Stimulated activated effector memory CD8-positive, alpha-beta T cell treated with anti-CD3 and anti-CD28 coated beads, Interleukin-12 subunit alpha, Interleukin-12 subunit beta, amount 100 ng/mL, for 72 hours (primary cell): ENCODE measurements around the gene MYO1E.
A peak's percentile ranks its signal among the peaks of the same experiment; 100 is the strongest.
"Not testable (repeated sequence)": the region's sequence is repeated elsewhere in the genome, so short reads cannot be mapped to it uniquely, and the experiment has no call there.

ENCODE experiments used
- ATAC-seq: fragments of 150-1000 bp; cut with Tn5 transposase; 2 replicates; pipeline ENCODE4 v1.10.0; 2021
- DNase-seq, 2 donors: peaks; one replicate each; pipeline ENCODE4 v3.0.0; 2021 to 2022; ENCODE audit warnings: low spot score in 2 of 2
- H3K27ac Mint-ChIP-seq: one replicate; pipeline ENCODE4 v1.8.0; 2022; ENCODE audit warnings: mild to moderate bottlenecking, mixed read lengths
- H3K36me3 Mint-ChIP-seq: one replicate; pipeline ENCODE4 v1.8.0; 2022; ENCODE audit warnings: mild to moderate bottlenecking, mixed read lengths
- H3K4me1 Mint-ChIP-seq: one replicate; pipeline ENCODE4 v1.8.0; 2022; ENCODE audit warnings: mixed read lengths
- H3K4me3 Mint-ChIP-seq: one replicate; pipeline ENCODE4 v1.8.0; 2022; ENCODE audit warnings: mild to moderate bottlenecking, mixed read lengths
- H3K9me3 Mint-ChIP-seq: one replicate; pipeline ENCODE4 v1.8.0; 2022; ENCODE audit warnings: mixed read lengths

MYO1E gene

DNA sequence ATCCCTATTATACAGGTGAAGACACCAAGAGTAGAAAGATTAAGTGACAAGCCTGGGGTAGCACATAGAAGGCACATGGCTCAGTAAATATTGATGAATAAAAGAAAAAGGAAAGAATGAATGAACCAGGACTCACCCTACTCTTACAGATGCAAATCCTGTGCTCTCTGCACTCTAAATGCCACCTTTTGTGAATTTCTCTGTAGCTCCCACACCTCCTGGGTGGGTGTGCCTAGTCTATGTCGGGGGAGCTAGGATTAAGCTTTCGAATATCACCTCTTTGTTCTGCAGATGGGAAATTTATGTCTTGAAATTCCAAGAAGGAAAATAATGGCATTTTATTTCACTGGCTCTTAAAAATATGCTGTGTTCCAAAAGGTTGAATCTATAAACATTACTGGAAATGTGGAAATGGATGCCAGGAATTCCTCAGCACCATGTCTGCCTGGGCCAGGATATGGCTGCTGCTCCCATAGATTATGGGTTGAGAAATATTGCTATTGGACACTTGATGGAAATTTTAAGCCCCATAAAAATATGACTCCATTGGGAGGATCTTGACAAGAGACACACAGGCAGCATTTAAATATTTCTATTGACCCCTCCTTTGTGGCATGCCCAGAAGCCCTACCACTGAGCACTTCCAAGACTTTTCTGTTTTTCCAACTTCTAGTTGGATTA is 224.4 kb downstream of the MYO1E start:
- H3K4me3 Mint-ChIP-seq: no peak overlapping the region
- H3K27ac Mint-ChIP-seq: no peak overlapping the region
- ATAC-seq (no peak), DNase-seq (no peak)
- no peaks in the 10 kb centered on the region for H3K4me1 Mint-ChIP-seq
- no peaks in the 10 kb centered on the region for H3K9me3 Mint-ChIP-seq
- H3K36me3 Mint-ChIP-seq: no peaks in the 10 kb centered on the region

DNA sequence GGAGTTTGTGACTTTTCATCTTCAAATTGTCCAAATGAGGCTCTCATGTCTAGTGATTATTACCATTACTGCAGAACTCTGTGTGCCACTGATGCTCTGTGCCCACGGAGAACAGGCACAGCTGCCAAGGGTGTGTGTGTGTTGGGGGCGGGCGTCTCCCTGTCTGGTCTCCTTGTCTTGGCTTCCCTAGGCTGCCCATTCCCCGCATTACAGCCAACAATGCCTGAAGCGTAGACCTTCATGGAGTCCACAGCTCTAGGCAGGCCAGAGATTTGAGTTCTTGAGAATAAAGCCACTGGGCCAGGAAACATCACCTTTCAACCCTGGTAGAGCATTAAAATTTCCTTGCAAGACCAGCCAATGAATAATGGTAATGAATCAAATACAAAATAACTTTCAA is 225.0 kb downstream of the MYO1E start:
- Mint-ChIP-seq H3K36me3 (peaks cover 3% of the 10 kb centered on the region), H3K27ac (no peak overlapping the region), H3K9me3 (no peaks in the 10 kb centered on the region), H3K4me1 (no peaks in the 10 kb centered on the region), H3K4me3 (no peak overlapping the region)
- DNase-seq (no peak), ATAC-seq (no peak)

DNA sequence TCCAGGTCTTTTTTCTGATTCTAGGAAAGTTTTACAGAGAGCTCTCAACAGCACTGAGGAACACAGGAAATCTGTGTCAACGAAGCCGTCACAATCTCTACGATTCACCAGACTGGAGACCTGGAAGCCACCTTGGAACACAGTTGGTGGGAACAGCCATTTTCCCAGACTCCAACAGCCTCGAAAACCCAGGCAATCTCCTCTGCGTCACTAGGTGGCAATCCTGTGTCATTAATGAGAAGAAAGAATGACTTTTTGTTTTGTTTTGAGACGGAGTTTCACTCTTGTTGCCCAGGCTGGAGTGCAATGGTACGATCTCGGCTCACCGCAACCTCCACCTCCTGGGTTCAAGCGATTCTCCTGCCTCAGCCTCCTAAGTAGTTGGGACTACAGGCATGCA is 228.1 kb downstream of the MYO1E start:
- H3K4me3 Mint-ChIP-seq, H3K27ac Mint-ChIP-seq, ATAC-seq, H3K4me1 Mint-ChIP-seq, H3K9me3 Mint-ChIP-seq, H3K36me3 Mint-ChIP-seq, DNase-seq: not testable (repeated sequence)

DNA sequence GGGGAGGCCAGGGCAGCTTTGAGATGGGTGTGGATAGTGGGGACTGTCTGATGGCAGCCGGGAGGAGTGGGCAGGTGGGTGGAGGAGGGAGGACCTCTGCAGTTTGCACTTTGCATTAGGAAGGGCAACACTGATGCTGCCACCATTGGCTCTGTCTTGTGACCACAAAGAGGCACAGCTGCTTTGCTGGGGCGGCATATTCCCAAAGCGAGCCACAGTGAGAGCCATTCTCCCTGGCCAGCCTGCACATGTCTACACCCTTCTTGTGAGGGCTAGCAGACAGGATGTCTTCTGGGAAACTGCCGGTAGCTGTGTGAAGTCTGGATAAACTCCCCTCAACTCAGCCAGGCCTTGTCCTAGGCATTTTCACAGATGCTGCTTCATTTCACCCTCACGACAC is 229.4 kb downstream of the MYO1E start:
- DNase-seq: no peak
- Mint-ChIP-seq H3K9me3 (no peaks in the 10 kb centered on the region), H3K27ac (no peak overlapping the region), H3K4me3 (no peak overlapping the region), H3K36me3 (peaks cover 6% of the 10 kb centered on the region), H3K4me1 (peaks cover under 1% of the 10 kb centered on the region)
- no peak for ATAC-seq

DNA sequence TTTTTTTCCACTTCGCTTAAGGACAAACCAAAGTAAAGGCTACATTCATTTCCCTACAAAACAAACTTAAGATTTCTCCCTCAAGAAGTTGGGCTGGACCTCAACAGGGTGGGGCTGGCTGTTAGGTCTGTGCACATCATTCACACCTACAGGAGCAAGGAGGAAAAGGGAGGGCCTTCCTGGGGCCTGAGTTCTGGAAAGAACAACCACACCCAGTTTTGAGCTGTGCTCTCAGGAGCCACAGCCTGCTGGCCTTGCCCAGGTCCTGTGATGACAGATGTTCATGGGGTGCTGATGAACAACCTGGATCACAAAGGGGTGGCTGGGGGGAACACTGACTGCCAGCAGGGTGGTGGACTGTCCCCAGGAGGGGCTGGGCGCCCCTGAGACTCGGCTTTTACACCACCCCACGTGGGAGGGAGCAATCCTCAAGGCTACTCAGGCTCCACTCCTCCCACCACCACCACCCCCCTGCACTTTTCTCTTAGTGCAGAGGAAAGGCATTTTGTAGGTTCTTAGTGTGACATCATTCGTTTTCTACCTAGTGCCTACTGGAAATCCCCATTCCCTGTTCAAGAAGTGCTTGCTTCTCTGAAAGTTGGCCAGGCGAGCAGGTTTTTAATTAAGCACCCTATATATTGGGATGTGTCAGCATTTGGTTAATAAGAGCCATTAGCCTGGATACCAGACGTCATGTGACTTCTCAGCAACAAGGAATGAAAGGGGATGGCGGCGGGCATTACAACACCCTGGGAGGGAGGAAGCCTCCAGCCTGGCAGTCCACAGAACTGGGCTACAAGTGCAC is 232.0 kb downstream of the MYO1E start:
- peaks cover 14% of the 10 kb centered on the region for H3K4me1 Mint-ChIP-seq
- peaks cover 6% of the 10 kb centered on the region for H3K36me3 Mint-ChIP-seq
- ATAC-seq (no peak), DNase-seq (no peak)
- H3K9me3 Mint-ChIP-seq: no peaks in the 10 kb centered on the region
- no peak overlapping the region for H3K4me3 Mint-ChIP-seq
- H3K27ac Mint-ChIP-seq: no peak overlapping the region

- peak; percentile 85 for ATAC-seq
- Mint-ChIP-seq H3K36me3 (peaks cover 6% of the 10 kb centered on the region), H3K4me1 (peaks cover 14% of the 10 kb centered on the region), H3K27ac (peak overlapping the region; percentile 65), H3K9me3 (no peaks in the 10 kb centered on the region), H3K4me3 (no peak overlapping the region)
- DNase-seq: peak; percentile 8 to 54
These were observed 234.4 kb downstream of the MYO1E start for GRCh38 chr15:59138243-59138642.

GRCh38 chr15:59137566-59137965 is 235.1 kb downstream of the MYO1E start:
- peak overlapping the region; percentile 65 for H3K27ac Mint-ChIP-seq
- DNase-seq: no peak
- H3K9me3 Mint-ChIP-seq: no peaks in the 10 kb centered on the region

DNA sequence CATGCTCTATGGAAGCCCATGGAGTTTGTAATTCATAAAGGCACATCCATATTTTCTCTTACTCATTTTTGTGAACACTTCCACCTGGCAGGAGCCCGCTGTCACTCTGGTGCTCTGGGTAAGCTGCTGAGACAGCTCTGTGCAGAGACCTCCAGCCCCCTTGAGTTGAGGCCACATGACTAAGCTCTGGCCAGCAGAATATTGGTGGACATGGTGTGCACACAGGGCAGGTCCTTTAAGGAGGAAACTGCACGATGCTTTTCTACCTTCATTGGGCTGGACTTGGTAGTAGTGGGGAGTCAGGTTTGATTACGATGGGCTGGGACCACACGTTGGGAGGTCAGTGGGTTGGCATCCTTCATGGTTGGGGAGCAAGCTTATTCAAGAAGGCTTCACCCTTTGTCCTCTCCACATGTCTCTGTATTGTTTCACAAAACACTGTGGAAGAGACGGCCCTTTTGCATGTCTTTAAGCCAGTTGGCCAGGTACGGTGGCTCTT is 238.7 kb downstream of the MYO1E start:
- H3K27ac Mint-ChIP-seq: no peak overlapping the region
- peaks cover 3% of the 10 kb centered on the region for H3K9me3 Mint-ChIP-seq
- no peak overlapping the region for H3K4me3 Mint-ChIP-seq
- no peak for DNase-seq
- peaks cover 6% of the 10 kb centered on the region for H3K36me3 Mint-ChIP-seq
- peaks cover 14% of the 10 kb centered on the region for H3K4me1 Mint-ChIP-seq
- no peak for ATAC-seq

More at GRCh38 chr15:59137566-59137965, 235.1 kb downstream of the MYO1E start:
- no peak overlapping the region for H3K4me3 Mint-ChIP-seq
- H3K36me3 Mint-ChIP-seq: peaks cover 2% of the 10 kb centered on the region
- H3K4me1 Mint-ChIP-seq: peaks cover 14% of the 10 kb centered on the region
- ATAC-seq: peak; percentile 64

DNA sequence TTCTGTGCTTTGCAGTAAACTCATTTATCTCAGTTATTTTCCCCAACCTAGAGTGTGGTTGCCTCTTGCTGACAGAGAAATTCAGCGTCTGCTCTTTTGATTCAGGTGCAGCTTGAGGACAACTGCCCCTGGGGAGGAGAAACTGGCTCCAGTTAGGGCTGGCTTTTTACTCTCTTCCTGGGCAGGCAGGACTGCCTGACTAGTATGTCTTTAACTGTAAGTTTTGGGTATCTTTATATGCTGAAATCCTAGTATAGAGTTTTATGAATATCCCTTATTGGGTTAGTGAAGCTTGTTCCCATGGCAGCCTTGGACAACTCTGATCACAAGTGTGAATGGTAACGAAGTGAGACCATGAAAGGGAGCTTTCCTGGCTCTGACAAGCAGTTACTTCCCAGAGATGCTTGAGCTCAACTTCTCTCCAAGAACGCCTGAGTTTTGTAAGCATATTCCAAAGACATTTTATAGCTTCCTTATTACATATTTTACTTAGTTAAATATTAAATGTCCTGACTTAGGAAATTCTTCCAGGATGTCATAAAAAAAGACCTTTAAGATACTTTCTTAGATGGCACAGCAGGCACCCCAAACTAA is 240.6 kb downstream of the MYO1E start:
- no peak overlapping the region for H3K27ac Mint-ChIP-seq
- DNase-seq (no peak), ATAC-seq (no peak)
- peaks cover 3% of the 10 kb centered on the region for H3K9me3 Mint-ChIP-seq
- peaks cover 7% of the 10 kb centered on the region for H3K4me1 Mint-ChIP-seq
- no peak overlapping the region for H3K4me3 Mint-ChIP-seq
- H3K36me3 Mint-ChIP-seq: peaks cover 10% of the 10 kb centered on the region

GRCh38 chr15:59131456-59131855 is 241.2 kb downstream of the MYO1E start:
- H3K9me3 Mint-ChIP-seq: peaks cover 3% of the 10 kb centered on the region
- H3K36me3 Mint-ChIP-seq: peaks cover 10% of the 10 kb centered on the region
- H3K4me3 Mint-ChIP-seq: no peak overlapping the region
- H3K27ac Mint-ChIP-seq: no peak overlapping the region
- ATAC-seq (no peak), DNase-seq (no peak)
- peaks cover 6% of the 10 kb centered on the region for H3K4me1 Mint-ChIP-seq

- H3K36me3 Mint-ChIP-seq: peaks cover 10% of the 10 kb centered on the region
- H3K27ac Mint-ChIP-seq, ATAC-seq, H3K4me1 Mint-ChIP-seq, H3K9me3 Mint-ChIP-seq, DNase-seq, H3K4me3 Mint-ChIP-seq: not testable (repeated sequence)
These were observed 245.4 kb downstream of the MYO1E start for GRCh38 chr15:59127255-59127654.

DNA sequence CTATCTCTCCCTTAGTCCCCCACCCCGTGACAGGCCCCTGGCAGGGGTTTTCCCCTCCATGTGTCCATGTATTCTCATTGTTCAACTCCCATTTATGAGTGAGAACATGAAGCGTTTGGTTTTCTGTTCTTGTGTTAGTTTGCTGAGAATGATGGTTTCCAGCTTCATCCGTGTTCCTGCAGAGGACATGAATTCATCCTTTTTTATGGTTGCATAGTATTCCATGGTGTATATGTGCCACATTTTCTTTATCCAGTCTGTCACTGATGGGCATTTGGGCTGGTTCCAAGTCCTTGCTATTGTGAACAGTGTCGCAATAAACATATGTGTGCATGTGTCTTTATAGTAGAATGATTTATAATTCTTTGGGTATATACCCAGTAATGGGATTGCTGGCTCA is 247.0 kb downstream of the MYO1E start:
- not testable (repeated sequence) for H3K4me1 Mint-ChIP-seq, H3K9me3 Mint-ChIP-seq, H3K27ac Mint-ChIP-seq, DNase-seq, H3K4me3 Mint-ChIP-seq, ATAC-seq, H3K36me3 Mint-ChIP-seq

GRCh38 chr15:59124261-59124660 is 248.4 kb downstream of the MYO1E start:
- H3K4me3 Mint-ChIP-seq: no peak overlapping the region
- peaks cover 4% of the 10 kb centered on the region for H3K36me3 Mint-ChIP-seq
- no peak for DNase-seq
- no peak for ATAC-seq
- no peak overlapping the region for H3K27ac Mint-ChIP-seq
- peaks cover 6% of the 10 kb centered on the region for H3K4me1 Mint-ChIP-seq
- no peaks in the 10 kb centered on the region for H3K9me3 Mint-ChIP-seq

GRCh38 chr15:59120937-59121336 is 251.7 kb downstream of the MYO1E start:
- H3K4me1 Mint-ChIP-seq: no peaks in the 10 kb centered on the region
- ATAC-seq (no peak), DNase-seq (no peak)
- H3K36me3 Mint-ChIP-seq: peaks cover 26% of the 10 kb centered on the region
- H3K27ac Mint-ChIP-seq: no peak overlapping the region
- no peaks in the 10 kb centered on the region for H3K9me3 Mint-ChIP-seq
- no peak overlapping the region for H3K4me3 Mint-ChIP-seq

DNA sequence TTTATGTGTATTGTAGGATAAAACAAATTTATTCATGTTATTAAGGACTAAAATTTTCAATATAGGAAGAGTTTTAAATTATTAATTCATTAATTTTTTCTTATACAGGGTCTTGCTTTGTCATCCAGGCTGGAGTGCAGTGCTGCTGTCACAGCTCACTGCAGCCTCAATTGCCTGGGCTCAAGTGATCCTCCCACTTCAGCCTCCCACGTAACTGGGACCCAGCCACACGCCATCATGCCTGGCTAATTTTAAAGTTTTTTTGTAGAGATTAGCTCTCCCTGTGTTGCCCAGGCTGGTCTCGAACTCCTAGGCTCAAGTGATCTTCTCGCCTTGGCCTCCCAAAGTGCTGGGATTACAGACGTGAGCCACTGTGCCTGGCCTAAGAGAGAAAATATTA is 253.0 kb downstream of the MYO1E start:
- Mint-ChIP-seq H3K36me3 (peaks cover 39% of the 10 kb centered on the region), H3K4me1 (no peaks in the 10 kb centered on the region), H3K27ac (no peak overlapping the region)

More for the DNA sequence above, 253.0 kb downstream of the MYO1E start:
- DNase-seq: no peak
- Mint-ChIP-seq H3K9me3 (no peaks in the 10 kb centered on the region), H3K4me3 (no peak overlapping the region)
- ATAC-seq: no peak
